Nephron (organoid): Measurements from ENCODE around the gene NINJ2.

Experiments used
- H3K27ac Mint-ChIP-seq, 3 experiments: 2 replicates each; pipeline ENCODE4 v1.8.0; 2020; ENCODE audit warnings: mixed read lengths in 3 of 3, mild to moderate bottlenecking in 2 of 3, moderate library complexity in 1 of 3
- H3K27me3 Mint-ChIP-seq: 2 replicates; pipeline ENCODE4 v1.8.0; 2021; ENCODE audit warnings: low read depth, mild to moderate bottlenecking, moderate library complexity, mixed read lengths
- H3K36me3 Mint-ChIP-seq: 2 replicates; pipeline ENCODE4 v1.8.0; 2020; ENCODE audit warnings: low read depth, mixed read lengths
- H3K4me1 Mint-ChIP-seq: 2 replicates; pipeline ENCODE4 v1.8.0; 2020; ENCODE audit warnings: mixed read lengths
- H3K4me3 Mint-ChIP-seq, 3 experiments: 2 replicates each; pipeline ENCODE4 v1.8.0; 2020; ENCODE audit warnings: mild to moderate bottlenecking in 3 of 3, mixed read lengths in 3 of 3, moderate library complexity in 2 of 3
- H3K9me3 Mint-ChIP-seq: 2 replicates; pipeline ENCODE4 v1.8.0; 2020; ENCODE audit warnings: mixed read lengths
- CTCF ChIP-seq, 3 experiments: fragments of 200-600 bp; sonication (generic); IDR thresholded peaks; one replicate each; pipeline ENCODE4 v1.5.0; 2021; ENCODE audit warnings: antibody characterized with exemption in 3 of 3; ENCODE audit not compliant: unreplicated experiment in 3 of 3

Gene NINJ2

GRCh38 chr12:659090-659683 lies 4.1 kb downstream of the NINJ2 start:
- TF ChIP-seq CTCF (IDR thresholded peaks at IDR 0.05; ENCODE audit: unreplicated experiment in 3 of 3), result no peak
- peaks cover 26% of the 10 kb centered on the region for H3K4me1 Mint-ChIP-seq
- H3K36me3 Mint-ChIP-seq, result no peaks in the 10 kb centered on the region
- peaks cover 12% of the 10 kb centered on the region for H3K27me3 Mint-ChIP-seq
- no peak overlapping the region for H3K27ac Mint-ChIP-seq
- no peaks in the 10 kb centered on the region for H3K9me3 Mint-ChIP-seq
- no peak overlapping the region for H3K4me3 Mint-ChIP-seq

GRCh38 chr12:650983-651382 lies 12.3 kb downstream of the NINJ2 start:
- Mint-ChIP-seq H3K4me3 (no peak overlapping the region), H3K36me3 (no peaks in the 10 kb centered on the region), H3K27ac (no peak overlapping the region), H3K4me1 (peaks cover 17% of the 10 kb centered on the region), H3K27me3 (peaks cover 4% of the 10 kb centered on the region), H3K9me3 (no peaks in the 10 kb centered on the region)
- no peak for TF ChIP-seq CTCF (IDR thresholded peaks at IDR 0.05; ENCODE audit: unreplicated experiment in 3 of 3)

- H3K4me1 Mint-ChIP-seq, result peaks cover 43% of the 10 kb centered on the region
- no peak for TF ChIP-seq CTCF (IDR thresholded peaks at IDR 0.05; ENCODE audit: unreplicated experiment in 3 of 3)
- no peaks in the 10 kb centered on the region for H3K9me3 Mint-ChIP-seq
- no peak overlapping the region for H3K4me3 Mint-ChIP-seq
- peaks cover 4% of the 10 kb centered on the region for H3K27me3 Mint-ChIP-seq
- H3K36me3 Mint-ChIP-seq, result no peaks in the 10 kb centered on the region
- H3K27ac Mint-ChIP-seq, result peak overlapping the region in 2 of 3 experiments; percentile 67 to 93
Measured at GRCh38 chr12:647385-648085, 15.7 kb downstream of the NINJ2 start.

- TF ChIP-seq CTCF (IDR thresholded peaks at IDR 0.05; ENCODE audit: unreplicated experiment in 3 of 3), result no peak
- Mint-ChIP-seq H3K9me3 (no peaks in the 10 kb centered on the region), H3K4me3 (no peak overlapping the region), H3K4me1 (peaks cover 43% of the 10 kb centered on the region), H3K27me3 (no peaks in the 10 kb centered on the region), H3K36me3 (no peaks in the 10 kb centered on the region), H3K27ac (peak overlapping the region; percentile 75 to 93 (median 85))
Measured at GRCh38 chr12:646442-647384, 16.5 kb downstream of the NINJ2 start.

- Mint-ChIP-seq H3K4me1 (peaks cover 43% of the 10 kb centered on the region), H3K36me3 (no peaks in the 10 kb centered on the region), H3K4me3 (peak overlapping the region; percentile 32 to 73 (median 49)), H3K9me3 (no peaks in the 10 kb centered on the region), H3K27ac (peak overlapping the region; percentile 75 to 93 (median 85)), H3K27me3 (no peaks in the 10 kb centered on the region)
- TF ChIP-seq CTCF (IDR thresholded peaks at IDR 0.05; ENCODE audit: unreplicated experiment in 3 of 3), result no peak
Measured at GRCh38 chr12:645563-646071, 17.6 kb downstream of the NINJ2 start.
